ENCODE measurements around the gene TWSG1.
"Not testable (repeated sequence)": the region's sequence is repeated elsewhere in the genome, so short reads cannot be mapped to it uniquely, and the experiment has no call there.

TWSG1 gene

GRCh38 chr18:9428862-9429661 is 94.5 kb downstream of the TWSG1 start:
- no peaks in the 10 kb centered on the region for H3K36me3 ChIP-seq (ENCODE audit: insufficient read depth, low read length)
- H3K4me2 ChIP-seq (ENCODE audit: low read length) = no peak overlapping the region
- no peaks in the 10 kb centered on the region for H3K9me3 ChIP-seq (replicated peaks; ENCODE audit: low read length)
- H3K4me3 ChIP-seq (ENCODE audit: low read length) = no peak overlapping the region
- H3K9ac ChIP-seq (ENCODE audit: low read depth, low read length) = no peak overlapping the region
- no peaks in the 10 kb centered on the region for H3K27me3 ChIP-seq (ENCODE audit: control insufficient read depth, insufficient read depth, low read length)
- H3K4me1 ChIP-seq (ENCODE audit: control insufficient read depth, insufficient read depth, low read length) = peaks cover 7% of the 10 kb centered on the region

GRCh38 chr18:9429662-9429993 is 95.1 kb downstream of the TWSG1 start:
- no peaks in the 10 kb centered on the region for H3K36me3 ChIP-seq (ENCODE audit: insufficient read depth, low read length)
- no peak overlapping the region for H3K9ac ChIP-seq (ENCODE audit: low read depth, low read length)
- H3K4me3 ChIP-seq (ENCODE audit: low read length) = no peak overlapping the region
- H3K9me3 ChIP-seq (replicated peaks; ENCODE audit: low read length) = no peaks in the 10 kb centered on the region
- no peaks in the 10 kb centered on the region for H3K27me3 ChIP-seq (ENCODE audit: control insufficient read depth, insufficient read depth, low read length)
- H3K4me1 ChIP-seq (ENCODE audit: control insufficient read depth, insufficient read depth, low read length) = peaks cover 7% of the 10 kb centered on the region
- H3K4me2 ChIP-seq (ENCODE audit: low read length) = peak overlapping the region; percentile 2

DNA sequence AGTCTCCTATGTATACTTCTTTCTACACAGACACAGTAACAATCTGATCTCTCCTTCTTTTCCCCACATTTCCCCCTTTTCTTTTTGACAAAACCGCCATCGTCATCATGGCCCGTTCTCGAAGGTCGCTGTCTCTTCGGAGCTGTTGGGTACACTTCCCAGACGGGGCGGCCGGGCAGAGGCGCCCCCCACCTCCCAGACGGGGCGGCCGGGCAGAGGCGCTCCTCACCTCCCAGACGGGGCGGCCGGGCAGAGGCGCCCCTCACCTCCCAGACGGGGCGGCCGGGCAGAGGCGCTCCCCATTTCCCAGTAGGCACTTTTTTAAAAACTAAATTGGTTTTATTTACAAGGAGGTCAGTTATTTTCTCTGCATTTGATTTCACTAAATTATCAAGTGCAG is 95.7 kb downstream of the TWSG1 start:
- not testable (repeated sequence) for H3K4me1 ChIP-seq (ENCODE audit: control insufficient read depth, insufficient read depth, low read length); H3K9me3 ChIP-seq (replicated peaks; ENCODE audit: low read length); H3K4me2 ChIP-seq (ENCODE audit: low read length); H3K9ac ChIP-seq (ENCODE audit: low read depth, low read length); H3K36me3 ChIP-seq (ENCODE audit: insufficient read depth, low read length); H3K4me3 ChIP-seq (ENCODE audit: low read length); H3K27me3 ChIP-seq (ENCODE audit: control insufficient read depth, insufficient read depth, low read length)

GRCh38 chr18:9431296-9431695 is 96.7 kb downstream of the TWSG1 start:
- H3K4me3 ChIP-seq (ENCODE audit: low read length) = no peak overlapping the region
- no peak overlapping the region for H3K9ac ChIP-seq (ENCODE audit: low read depth, low read length)
- H3K27me3 ChIP-seq (ENCODE audit: control insufficient read depth, insufficient read depth, low read length) = no peaks in the 10 kb centered on the region
- H3K4me1 ChIP-seq (ENCODE audit: control insufficient read depth, insufficient read depth, low read length) = peaks cover 7% of the 10 kb centered on the region
- no peaks in the 10 kb centered on the region for H3K36me3 ChIP-seq (ENCODE audit: insufficient read depth, low read length)
- H3K4me2 ChIP-seq (ENCODE audit: low read length) = no peak overlapping the region
- no peaks in the 10 kb centered on the region for H3K9me3 ChIP-seq (replicated peaks; ENCODE audit: low read length)

- H3K4me2 ChIP-seq (ENCODE audit: low read length); H3K4me3 ChIP-seq (ENCODE audit: low read length); H3K27me3 ChIP-seq (ENCODE audit: control insufficient read depth, insufficient read depth, low read length); H3K9me3 ChIP-seq (replicated peaks; ENCODE audit: low read length); H3K4me1 ChIP-seq (ENCODE audit: control insufficient read depth, insufficient read depth, low read length); H3K9ac ChIP-seq (ENCODE audit: low read depth, low read length); H3K36me3 ChIP-seq (ENCODE audit: insufficient read depth, low read length): not testable (repeated sequence)
These were observed 98.5 kb downstream of the TWSG1 start for GRCh38 chr18:9433122-9433521.

GRCh38 chr18:9433671-9434121 is 99.1 kb downstream of the TWSG1 start:
- H3K36me3 ChIP-seq (ENCODE audit: insufficient read depth, low read length) = no peaks in the 10 kb centered on the region
- H3K4me2 ChIP-seq (ENCODE audit: low read length) = no peak overlapping the region
- no peaks in the 10 kb centered on the region for H3K27me3 ChIP-seq (ENCODE audit: control insufficient read depth, insufficient read depth, low read length)
- H3K9ac ChIP-seq (ENCODE audit: low read depth, low read length) = no peak overlapping the region
- H3K4me3 ChIP-seq (ENCODE audit: low read length) = no peak overlapping the region
- H3K4me1 ChIP-seq (ENCODE audit: control insufficient read depth, insufficient read depth, low read length) = peaks cover 6% of the 10 kb centered on the region
- no peaks in the 10 kb centered on the region for H3K9me3 ChIP-seq (replicated peaks; ENCODE audit: low read length)

- Histone ChIP-seq H3K4me3 (ENCODE audit: low read length) (no peak overlapping the region), H3K27me3 (ENCODE audit: control insufficient read depth, insufficient read depth, low read length) (no peaks in the 10 kb centered on the region), H3K9ac (ENCODE audit: low read depth, low read length) (no peak overlapping the region), H3K9me3 (replicated peaks; ENCODE audit: low read length) (no peaks in the 10 kb centered on the region), H3K4me2 (ENCODE audit: low read length) (no peak overlapping the region), H3K36me3 (ENCODE audit: insufficient read depth, low read length) (no peaks in the 10 kb centered on the region), H3K4me1 (ENCODE audit: control insufficient read depth, insufficient read depth, low read length) (peaks cover 3% of the 10 kb centered on the region)
These were observed 99.6 kb downstream of the TWSG1 start for GRCh38 chr18:9434122-9434701.

DNA sequence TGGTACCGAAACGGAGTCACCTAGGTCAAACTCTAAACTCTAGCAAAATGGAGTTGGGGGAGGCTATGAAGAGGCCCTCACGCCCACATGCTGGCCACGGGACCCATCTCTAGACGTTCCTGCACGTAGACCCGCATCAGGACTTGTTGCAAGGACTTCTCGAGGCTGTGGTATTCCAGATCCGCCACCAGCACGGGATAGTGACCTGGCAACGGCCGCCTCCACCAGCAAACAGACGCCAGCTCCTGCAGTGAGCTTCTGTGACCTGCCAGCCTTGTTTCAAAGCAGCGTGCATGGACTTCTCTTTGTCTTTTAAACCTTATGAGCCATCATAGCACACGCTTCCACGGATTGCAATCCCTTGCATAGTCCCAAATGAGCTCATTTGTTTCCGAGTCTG is 100.5 kb downstream of the TWSG1 start:
- no peaks in the 10 kb centered on the region for H3K9me3 ChIP-seq (replicated peaks; ENCODE audit: low read length)
- no peak overlapping the region for H3K4me2 ChIP-seq (ENCODE audit: low read length)
- no peak overlapping the region for H3K4me3 ChIP-seq (ENCODE audit: low read length)
- H3K27me3 ChIP-seq (ENCODE audit: control insufficient read depth, insufficient read depth, low read length) = no peaks in the 10 kb centered on the region
- no peaks in the 10 kb centered on the region for H3K4me1 ChIP-seq (ENCODE audit: control insufficient read depth, insufficient read depth, low read length)
- no peaks in the 10 kb centered on the region for H3K36me3 ChIP-seq (ENCODE audit: insufficient read depth, low read length)
- no peak overlapping the region for H3K9ac ChIP-seq (ENCODE audit: low read depth, low read length)

- Histone ChIP-seq H3K9ac (ENCODE audit: low read depth, low read length) (no peak overlapping the region), H3K4me3 (ENCODE audit: low read length) (no peak overlapping the region), H3K36me3 (ENCODE audit: insufficient read depth, low read length) (no peaks in the 10 kb centered on the region), H3K9me3 (replicated peaks; ENCODE audit: low read length) (no peaks in the 10 kb centered on the region), H3K27me3 (ENCODE audit: control insufficient read depth, insufficient read depth, low read length) (no peaks in the 10 kb centered on the region), H3K4me2 (ENCODE audit: low read length) (no peak overlapping the region), H3K4me1 (ENCODE audit: control insufficient read depth, insufficient read depth, low read length) (no peaks in the 10 kb centered on the region)
These were observed 101.8 kb downstream of the TWSG1 start for GRCh38 chr18:9436206-9436929.

GRCh38 chr18:9437021-9437437 is 102.5 kb downstream of the TWSG1 start:
- Histone ChIP-seq H3K9me3 (replicated peaks; ENCODE audit: low read length) (no peaks in the 10 kb centered on the region), H3K9ac (ENCODE audit: low read depth, low read length) (no peak overlapping the region), H3K4me3 (ENCODE audit: low read length) (no peak overlapping the region), H3K4me1 (ENCODE audit: control insufficient read depth, insufficient read depth, low read length) (no peaks in the 10 kb centered on the region), H3K4me2 (ENCODE audit: low read length) (no peak overlapping the region), H3K36me3 (ENCODE audit: insufficient read depth, low read length) (no peaks in the 10 kb centered on the region), H3K27me3 (ENCODE audit: control insufficient read depth, insufficient read depth, low read length) (no peaks in the 10 kb centered on the region)

DNA sequence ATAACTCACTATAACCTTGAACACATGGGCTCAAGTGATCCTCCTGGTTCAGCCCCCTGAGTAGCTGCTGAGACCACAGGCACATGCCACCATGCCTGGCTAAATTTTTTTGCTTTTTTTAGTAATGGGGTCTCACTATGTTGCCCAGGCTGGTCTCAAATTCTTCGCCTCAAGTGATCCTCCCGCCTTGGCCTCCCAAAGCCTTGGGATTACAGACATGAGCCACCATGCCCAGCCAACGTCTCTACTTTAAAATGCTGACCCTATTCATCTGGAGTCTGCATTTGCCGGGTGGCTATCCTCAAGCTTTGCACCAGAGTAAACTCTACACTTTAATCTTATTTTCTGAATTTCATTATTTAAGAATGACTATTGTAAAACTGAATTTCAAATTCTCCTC is 103.1 kb downstream of the TWSG1 start:
- Histone ChIP-seq H3K4me3 (ENCODE audit: low read length) (no peak overlapping the region), H3K4me1 (ENCODE audit: control insufficient read depth, insufficient read depth, low read length) (no peaks in the 10 kb centered on the region), H3K36me3 (ENCODE audit: insufficient read depth, low read length) (no peaks in the 10 kb centered on the region), H3K4me2 (ENCODE audit: low read length) (no peak overlapping the region), H3K9ac (ENCODE audit: low read depth, low read length) (no peak overlapping the region), H3K9me3 (replicated peaks; ENCODE audit: low read length) (no peaks in the 10 kb centered on the region), H3K27me3 (ENCODE audit: control insufficient read depth, insufficient read depth, low read length) (no peaks in the 10 kb centered on the region)
